ENCODE results near the gene TRIM44.
"Not testable (repeated sequence)": the region's sequence is repeated elsewhere in the genome, so short reads cannot be mapped to it uniquely, and the experiment has no call there.

The TRIM44 gene

DNA sequence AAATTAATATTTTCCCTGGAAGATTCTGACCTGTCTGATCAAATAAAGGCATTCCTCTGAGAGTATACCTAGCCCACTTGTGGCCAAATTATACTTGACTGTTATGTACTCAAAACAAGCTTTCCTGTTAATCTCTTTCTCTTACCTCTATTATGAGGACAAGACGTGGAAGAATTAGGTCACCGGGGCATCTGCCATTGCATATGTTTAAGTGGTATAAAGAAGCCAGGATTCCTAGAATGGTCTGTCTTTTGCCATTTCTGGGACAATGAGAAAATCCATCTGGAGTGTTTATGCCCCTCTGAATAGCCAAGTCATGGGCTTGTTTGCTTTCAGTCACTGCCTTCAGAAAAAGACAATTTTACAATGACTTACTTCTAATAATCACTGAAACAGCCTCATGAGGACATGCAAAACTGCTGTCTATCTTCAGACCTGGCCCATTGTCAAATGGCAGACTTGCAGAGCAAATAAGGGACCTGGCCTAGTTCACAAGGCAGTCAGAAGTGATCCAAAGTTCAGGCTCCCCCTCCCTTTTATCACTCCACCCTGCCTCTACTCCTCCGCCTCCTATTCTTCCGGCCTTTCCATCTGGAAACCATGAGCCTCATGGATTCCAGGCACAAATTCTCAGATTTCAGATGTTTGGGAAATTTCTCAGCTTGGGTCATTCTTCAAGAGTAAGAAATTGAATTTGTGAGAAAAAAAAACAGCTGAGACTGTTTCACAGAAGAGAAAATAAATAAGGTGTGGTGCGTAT lies 153.2 kb downstream of the TRIM44 start:
- DNase-seq (ENCODE audit: low read depth) = no peak

DNA sequence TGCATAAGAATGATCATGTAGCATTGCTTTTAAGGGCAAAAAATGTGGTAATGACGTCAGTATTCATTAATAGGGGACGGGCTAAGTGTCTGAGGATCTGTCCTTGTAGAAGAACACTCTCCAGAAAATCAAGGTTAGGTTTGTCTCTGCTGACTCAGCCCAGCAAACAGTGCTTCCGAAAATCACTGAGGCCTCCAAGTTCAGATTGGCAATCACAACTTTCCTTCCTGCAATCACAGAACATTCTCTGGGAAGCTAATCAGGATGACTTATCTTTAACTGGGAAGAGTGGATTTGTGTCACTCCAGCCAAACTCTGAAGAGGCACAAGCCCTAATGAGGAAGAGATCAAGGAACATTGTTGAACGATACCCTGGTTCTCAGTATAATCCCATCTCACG lies 158.0 kb downstream of the TRIM44 start:
- no peak for DNase-seq (ENCODE audit: low read depth)

DNA sequence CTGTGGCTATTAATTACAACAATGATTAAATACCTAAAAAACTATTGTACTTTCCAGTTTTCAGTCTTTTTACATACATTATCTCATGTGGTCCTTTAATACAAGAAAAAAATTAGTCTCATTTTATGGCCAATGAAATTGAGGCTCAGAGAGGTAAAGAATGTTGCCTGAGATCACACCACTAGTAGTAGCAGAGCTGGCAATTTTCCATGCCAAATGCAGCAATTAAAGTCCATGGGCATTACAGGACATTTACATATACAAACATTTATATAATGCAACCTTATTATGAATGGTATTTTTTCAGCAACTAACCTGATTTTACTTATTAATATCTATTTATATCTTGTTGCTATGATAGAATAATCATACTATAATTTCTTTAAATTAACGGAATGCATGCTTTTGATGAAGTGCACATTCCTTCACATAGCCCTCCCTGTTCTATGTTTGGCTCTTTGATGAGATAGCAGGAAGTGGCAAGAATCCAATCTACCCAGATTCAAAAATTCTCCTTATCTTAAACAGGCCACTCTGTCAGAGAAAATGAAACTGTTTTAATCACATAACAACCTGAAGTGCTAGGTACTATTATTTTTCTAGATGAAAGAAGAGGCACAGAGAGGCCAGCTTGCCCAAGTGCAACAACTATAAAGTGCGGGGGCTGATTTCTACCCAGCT lies 160.4 kb downstream of the TRIM44 start:
- DNase-seq (ENCODE audit: low read depth) = no peak

DNA sequence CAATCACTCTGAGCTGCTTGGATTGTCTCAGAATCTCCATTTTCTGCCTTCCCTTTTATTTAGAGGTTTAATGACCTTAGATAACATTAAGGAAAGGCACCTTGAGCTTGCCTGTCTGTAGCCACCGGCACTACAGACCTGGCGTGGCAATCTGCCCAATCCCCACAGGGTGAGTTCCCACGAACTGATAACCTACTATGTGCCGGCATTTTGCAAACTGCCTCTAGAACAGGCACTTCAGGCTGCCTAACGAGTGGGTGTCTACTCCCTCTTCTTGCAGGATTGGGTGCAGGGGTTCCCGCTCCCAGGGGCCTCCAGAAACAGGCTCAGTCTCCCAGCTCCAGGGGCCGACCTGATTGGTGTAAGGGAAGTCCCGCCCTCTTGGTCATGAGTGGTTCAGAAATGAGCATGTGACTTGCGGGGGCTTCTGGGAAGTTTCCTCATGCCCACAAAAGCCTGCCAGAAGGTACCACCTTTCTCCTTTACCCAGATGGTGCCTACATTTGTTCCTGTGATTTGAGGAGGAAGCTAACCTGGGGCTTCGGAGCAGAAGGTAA lies 161.2 kb downstream of the TRIM44 start:
- DNase-seq (ENCODE audit: low read depth) = no peak

- DNase-seq (ENCODE audit: low read depth) = no peak
Observed at GRCh38 chr11:35825386-35825785, 162.8 kb downstream of the TRIM44 start.

DNA sequence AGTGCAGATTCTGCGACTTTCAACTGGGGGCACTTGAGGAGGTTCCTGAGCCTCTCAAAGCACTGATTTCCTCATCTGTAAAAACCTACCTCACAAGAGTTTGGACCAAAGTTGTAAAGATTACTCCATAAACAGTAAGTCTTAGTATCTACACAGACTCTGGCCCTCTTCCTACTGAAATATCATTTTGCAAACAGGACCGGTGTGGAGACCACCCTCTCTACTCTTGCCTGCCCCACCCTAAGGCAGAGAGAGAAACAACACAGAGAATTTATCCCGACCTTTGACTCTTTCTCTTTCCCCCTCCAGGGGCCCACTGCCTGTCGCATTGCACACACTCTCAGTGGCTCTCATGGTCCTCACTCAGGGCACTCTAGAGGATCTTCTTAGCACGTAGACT lies 163.4 kb downstream of the TRIM44 start:
- DNase-seq (ENCODE audit: low read depth) = no peak

DNA sequence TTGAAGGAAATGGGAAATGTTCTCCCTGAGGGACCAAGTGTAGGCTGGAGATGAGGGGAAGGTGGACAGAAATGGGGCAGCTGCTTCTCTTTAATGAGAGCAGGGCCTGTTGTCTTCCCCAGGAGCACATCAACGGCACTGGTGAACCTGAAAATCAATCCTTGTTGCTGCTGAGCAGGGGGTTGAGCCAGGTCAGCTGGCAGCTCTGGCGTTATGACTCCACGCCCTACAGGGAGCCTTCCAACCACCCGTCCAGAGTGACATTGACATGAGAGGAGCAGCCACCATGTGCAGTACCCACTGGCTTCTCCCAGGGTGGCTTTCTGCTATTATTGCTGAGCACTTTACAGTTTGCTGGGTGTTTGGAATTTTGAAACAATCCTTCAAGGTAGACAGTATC lies 164.4 kb downstream of the TRIM44 start:
- no peak for DNase-seq (ENCODE audit: low read depth)

DNA sequence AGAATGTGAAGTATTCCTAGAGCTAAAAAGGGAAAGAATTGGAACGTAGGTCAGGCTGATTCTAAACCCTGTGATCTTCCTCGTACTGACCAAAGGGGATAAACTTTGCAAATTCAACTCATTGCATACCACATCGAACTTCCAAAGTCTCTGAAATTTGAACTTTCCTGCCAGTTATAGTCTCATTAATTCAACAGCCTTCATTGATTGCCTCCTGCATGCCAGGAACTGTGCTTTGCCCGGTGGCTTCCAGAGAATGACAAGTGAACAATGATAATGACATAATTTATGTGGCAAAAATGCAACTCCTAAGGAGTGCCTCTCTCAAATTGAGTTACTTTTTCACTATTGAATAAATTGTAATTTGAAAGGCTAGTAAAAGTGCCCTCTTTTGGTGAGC lies 173.6 kb downstream of the TRIM44 start:
- no peak for DNase-seq (ENCODE audit: low read depth)

GRCh38 chr11:35838071-35838470 lies 175.5 kb downstream of the TRIM44 start:
- DNase-seq (ENCODE audit: low read depth) = no peak

DNA sequence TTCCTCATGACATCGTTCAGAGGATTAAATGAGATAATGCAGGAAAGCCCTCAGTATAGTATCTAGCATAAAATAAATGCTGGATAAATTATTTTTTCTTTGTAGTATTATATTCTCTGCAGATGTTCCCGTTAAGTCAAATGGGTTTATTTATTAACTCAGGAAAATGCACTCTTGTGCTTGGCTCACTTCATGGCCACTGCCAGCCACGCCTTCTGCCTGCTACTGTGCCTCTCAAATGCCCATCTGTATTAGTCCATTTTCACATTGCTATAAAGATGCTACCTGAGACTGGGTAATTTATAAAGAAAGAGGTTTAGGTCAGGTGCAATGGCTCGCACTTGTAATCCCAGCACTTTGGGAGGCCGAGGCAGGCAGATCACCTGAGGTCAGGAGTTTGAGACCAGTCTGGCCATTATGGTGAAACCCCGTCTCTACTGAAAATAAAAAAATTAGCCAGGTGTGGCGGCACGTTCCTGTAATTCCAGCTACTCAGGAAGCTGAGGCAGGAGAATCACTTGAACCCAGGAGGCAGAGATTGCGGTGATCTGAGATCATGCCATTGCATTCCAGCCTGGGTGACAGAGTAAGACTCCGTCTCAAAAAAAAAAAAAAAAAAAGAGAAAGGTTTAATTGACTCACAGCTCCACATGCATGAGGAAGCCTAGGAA lies 176.3 kb downstream of the TRIM44 start:
- DNase-seq (ENCODE audit: low read depth) = not testable (repeated sequence)

GRCh38 chr11:35839368-35840161 lies 177.0 kb downstream of the TRIM44 start:
- DNase-seq (ENCODE audit: low read depth) = no peak

DNA sequence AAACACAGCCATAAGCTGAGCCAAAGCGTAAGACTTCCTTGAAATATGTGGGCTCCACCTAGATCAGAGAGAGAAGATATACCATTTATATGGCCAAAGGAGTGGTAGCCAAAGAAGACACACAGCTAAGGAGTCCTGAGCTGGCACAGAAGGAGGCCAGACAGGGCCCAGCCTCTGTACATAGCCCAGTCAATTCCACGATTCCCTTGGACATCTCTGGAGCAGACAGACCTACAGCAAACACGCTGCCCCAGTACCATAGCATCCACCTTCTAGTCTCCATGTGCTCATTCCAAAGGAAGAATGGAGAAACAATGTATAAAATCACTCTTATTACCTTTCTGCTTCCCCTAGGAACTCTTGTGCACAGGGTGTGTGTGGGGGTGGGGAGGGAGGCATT lies 179.2 kb downstream of the TRIM44 start:
- DNase-seq (ENCODE audit: low read depth) = no peak

DNA sequence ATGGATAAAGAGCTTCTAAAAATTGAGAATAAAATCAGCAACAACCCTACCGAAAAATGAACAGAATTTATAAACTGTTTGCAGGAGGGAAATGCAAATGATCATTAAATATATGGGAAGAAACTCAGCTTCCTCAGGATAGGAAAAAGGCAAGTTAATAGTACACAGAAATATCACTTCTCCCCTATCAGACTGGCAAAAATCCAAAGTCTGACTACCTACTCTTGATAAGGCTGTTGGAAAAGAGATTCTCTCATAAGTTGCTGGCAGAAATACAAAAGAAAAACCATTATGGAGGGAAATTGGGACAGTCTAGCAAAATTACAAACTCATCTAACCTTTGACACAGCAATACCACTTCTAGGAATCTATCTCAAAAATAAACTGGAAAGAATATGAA lies 180.4 kb downstream of the TRIM44 start:
- DNase-seq (ENCODE audit: low read depth) = no peak

DNA sequence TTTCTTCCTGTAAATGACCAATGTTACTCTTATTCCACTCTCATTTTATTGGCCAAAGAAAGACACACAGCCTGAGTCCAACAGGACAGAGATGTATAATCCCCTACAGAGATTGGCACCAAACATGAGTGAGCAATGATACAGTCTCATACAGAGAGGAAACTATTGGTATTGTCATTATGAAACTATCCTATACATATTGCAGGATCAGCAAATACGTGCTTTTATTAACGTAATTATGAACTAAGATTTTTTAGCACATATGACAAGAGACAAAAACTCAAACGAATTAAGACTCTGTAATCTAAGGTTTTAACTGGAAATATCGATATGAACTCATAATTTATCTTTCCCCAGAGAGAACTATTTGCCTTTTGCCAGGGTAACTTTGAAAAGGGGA lies 182.0 kb downstream of the TRIM44 start:
- DNase-seq (ENCODE audit: low read depth) = no peak

GRCh38 chr11:35845860-35846259 lies 183.3 kb downstream of the TRIM44 start:
- no peak for DNase-seq (ENCODE audit: low read depth)

- no peak for DNase-seq (ENCODE audit: low read depth)
Observed at GRCh38 chr11:35846874-35847273, 184.3 kb downstream of the TRIM44 start.

GRCh38 chr11:35847473-35847872 lies 184.9 kb downstream of the TRIM44 start:
- DNase-seq (ENCODE audit: low read depth) = no peak

- no peak for DNase-seq (ENCODE audit: low read depth)
Observed at GRCh38 chr11:35848616-35849015, 186.0 kb downstream of the TRIM44 start.

GRCh38 chr11:35850191-35850590 lies 187.6 kb downstream of the TRIM44 start:
- no peak for DNase-seq (ENCODE audit: low read depth)

DNA sequence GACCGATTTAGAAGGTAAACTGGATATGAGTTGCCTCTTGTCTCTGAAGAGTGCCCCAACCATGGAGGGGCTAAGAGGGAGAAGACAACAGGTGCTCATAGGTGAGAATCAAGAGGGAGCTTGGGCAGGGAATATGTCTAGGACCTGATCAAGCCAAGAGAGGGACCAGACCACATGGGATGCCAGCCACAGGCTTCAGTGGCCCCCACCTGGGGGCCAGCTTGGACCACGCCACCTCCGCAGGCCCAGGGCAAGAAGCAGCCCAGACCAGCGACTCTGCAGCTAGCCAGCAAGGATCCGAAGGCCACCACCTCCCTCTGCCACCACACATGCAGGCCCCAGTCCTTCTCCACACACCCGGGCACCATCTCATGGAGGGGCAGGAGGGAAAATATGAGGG lies 188.8 kb downstream of the TRIM44 start:
- no peak for DNase-seq (ENCODE audit: low read depth)

DNA sequence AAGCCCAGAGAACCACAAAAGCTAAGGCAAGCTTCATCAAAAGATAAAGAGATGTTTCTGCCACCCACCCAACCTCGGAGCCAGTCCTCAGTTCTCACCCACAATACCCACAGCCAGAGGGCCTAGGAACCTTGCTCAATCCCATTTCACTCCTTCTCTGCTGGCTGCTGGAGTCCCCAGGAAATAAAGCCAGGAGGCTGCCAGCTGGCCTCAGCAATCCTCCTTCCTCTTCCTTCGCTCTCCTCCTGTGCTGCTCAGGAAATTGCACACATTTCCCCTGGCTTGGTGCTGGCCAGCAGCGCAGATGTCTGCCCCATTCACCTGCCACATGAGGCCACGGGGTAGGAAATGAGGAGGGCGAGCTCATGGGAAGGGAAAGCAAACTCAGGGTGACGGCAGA lies 189.5 kb downstream of the TRIM44 start:
- DNase-seq (ENCODE audit: low read depth) = no peak

- DNase-seq (ENCODE audit: low read depth) = no peak
Observed at GRCh38 chr11:35853971-35854370, 191.4 kb downstream of the TRIM44 start.
